ENCODE measurements around the gene TMED4. TPM values are rescaled to one million over a fixed set of nuclear protein-coding genes. Genes with fewer than 3 reads are reported as not detected.
"Not testable (repeated sequence)": the region's sequence is repeated elsewhere in the genome, so short reads cannot be mapped to it uniquely, and the experiment has no call there.

Gene TMED4
- total RNA-seq, 1 experiment from 2014 or later, result 79.5 TPM

- BruUV-seq (replicated peaks), result no TSS peak
- no peak for DNase-seq (ENCODE audit: low spot score)
- intact Hi-C loops (cut with micrococcal nuclease; ENCODE audit: unreplicated experiment), result no loop called here
- no peaks in the 10 kb centered on the region for H3K9me3 ChIP-seq (ENCODE audit: low read depth, low read length, poor library complexity, severe bottlenecking)
- peaks cover 5% of the 10 kb centered on the region for H3K27me3 ChIP-seq (replicated peaks; ENCODE audit: insufficient read depth, low read depth, low read length, poor library complexity)
- TF ChIP-seq CTCF (conservative IDR thresholded peaks at IDR 0.05; ENCODE audit: low read depth, low read length) (no peak), EZH2 (IDR thresholded peaks at IDR 0.05; ENCODE audit: borderline replicate concordance, low read depth, low read length, poor library complexity, severe bottlenecking) (no peak)
- ChIA-PET POLR2A (ENCODE audit: low non-redundant PET) (no interaction called here), CTCF (no interaction called here)
- no peaks in the 10 kb centered on the region for H3K36me3 ChIP-seq (ENCODE audit: insufficient read depth, low read length, poor library complexity, severe bottlenecking)
- H3K4me1 ChIP-seq (ENCODE audit: insufficient read depth, low read length, poor library complexity, severe bottlenecking), result peaks cover 6% of the 10 kb centered on the region
- no peak overlapping the region for H3K4me3 ChIP-seq (ENCODE audit: low read depth, low read length, poor library complexity, severe bottlenecking)
- no peak overlapping the region for H3K27ac ChIP-seq (ENCODE audit: low read depth, low read length, poor library complexity, severe bottlenecking)
Measured at GRCh38 chr7:44602576-44602910, 20.5 kb upstream of the TMED4 start.

DNA sequence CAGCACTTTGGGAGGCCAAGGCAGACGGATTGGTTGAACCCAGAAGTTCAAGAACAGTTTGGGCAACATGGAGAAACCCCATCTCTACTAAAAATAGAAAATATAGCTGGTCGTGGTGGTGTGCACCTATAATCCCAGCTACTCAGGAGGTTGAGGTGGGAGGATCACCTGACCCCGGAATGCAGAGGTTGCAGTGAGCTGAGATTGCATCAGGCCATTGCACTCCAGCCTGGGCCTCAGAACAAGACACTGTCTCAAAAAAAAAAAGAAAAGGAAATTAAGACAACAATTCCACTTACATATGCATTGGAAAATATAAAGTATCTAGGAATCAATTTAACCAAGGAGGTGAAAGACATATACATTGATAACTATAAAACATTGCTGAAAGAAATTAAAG lies 17.2 kb upstream of the TMED4 start:
- CTCF ChIA-PET, result no interaction called here
- Histone ChIP-seq H3K4me3 (ENCODE audit: low read depth, low read length, poor library complexity, severe bottlenecking) (no peak overlapping the region), H3K36me3 (ENCODE audit: insufficient read depth, low read length, poor library complexity, severe bottlenecking) (no peaks in the 10 kb centered on the region), H3K27ac (ENCODE audit: low read depth, low read length, poor library complexity, severe bottlenecking) (no peak overlapping the region), H3K27me3 (replicated peaks; ENCODE audit: insufficient read depth, low read depth, low read length, poor library complexity) (peaks cover 5% of the 10 kb centered on the region), H3K9me3 (ENCODE audit: low read depth, low read length, poor library complexity, severe bottlenecking) (no peaks in the 10 kb centered on the region), H3K4me1 (ENCODE audit: insufficient read depth, low read length, poor library complexity, severe bottlenecking) (no peaks in the 10 kb centered on the region)
- intact Hi-C loops (cut with micrococcal nuclease; ENCODE audit: unreplicated experiment), result no loop called here
- DNase-seq (ENCODE audit: low spot score), result no peak
- TF ChIP-seq EZH2 (IDR thresholded peaks at IDR 0.05; ENCODE audit: borderline replicate concordance, low read depth, low read length, poor library complexity, severe bottlenecking), result no peak
- TF ChIP-seq CTCF (conservative IDR thresholded peaks at IDR 0.05; ENCODE audit: low read depth, low read length), result no peak
- no TSS peak for BruUV-seq (replicated peaks)
- POLR2A ChIA-PET (ENCODE audit: low non-redundant PET), result no interaction called here

DNA sequence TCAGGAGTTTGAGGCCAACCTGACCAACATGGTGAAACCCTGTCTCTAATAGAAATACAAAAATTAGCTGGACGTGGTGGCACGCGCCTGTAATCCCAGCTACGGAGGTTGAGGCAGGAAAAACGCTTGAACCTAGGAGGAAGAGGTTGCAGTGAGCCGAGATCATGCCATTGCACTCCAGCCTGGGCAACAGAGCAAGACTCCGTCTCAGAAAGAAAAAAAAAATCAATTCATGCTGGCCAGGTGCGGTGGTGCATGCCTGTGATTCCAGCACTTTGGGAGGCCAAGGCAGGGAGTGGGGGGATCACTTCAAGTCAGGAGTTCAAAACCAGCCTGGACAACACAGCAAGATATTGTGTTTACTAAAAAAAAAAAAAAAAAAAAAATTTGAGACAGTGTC lies 15.2 kb upstream of the TMED4 start:
- intact Hi-C loops (cut with micrococcal nuclease; ENCODE audit: unreplicated experiment), result not testable (repeated sequence)

DNA sequence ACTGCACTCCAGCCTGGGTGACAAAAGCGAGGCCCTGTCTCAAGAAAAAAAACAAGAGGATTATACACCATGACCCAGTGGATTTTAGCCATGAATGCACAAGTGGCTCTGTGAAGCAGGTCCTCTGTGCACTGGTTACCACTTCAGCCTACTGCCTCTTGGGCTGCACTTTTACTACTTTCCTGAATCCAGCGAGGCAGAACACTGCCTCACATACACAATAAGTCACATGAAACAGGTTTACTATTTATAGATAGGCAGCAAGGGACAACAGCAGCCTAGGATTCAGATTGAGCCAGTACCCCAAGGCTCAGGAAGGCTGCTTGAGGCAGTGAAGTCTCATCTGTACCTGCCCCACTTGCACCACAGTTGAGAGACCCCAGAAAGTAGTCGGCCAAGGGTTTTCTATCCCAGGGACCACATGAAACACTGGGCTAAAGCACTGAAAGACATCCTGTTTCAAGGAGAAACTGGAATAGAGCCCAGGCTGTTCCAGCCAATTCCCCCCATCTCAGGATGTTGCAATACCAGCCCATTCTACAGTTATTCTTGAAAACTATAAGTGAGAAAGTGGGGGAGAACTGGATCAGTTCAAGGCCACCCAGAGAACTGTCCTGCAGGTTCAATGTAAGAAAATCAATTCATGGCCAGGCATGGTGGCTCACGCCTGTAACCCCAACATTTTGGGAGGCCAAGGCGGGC lies 14.1 kb upstream of the TMED4 start:
- Histone ChIP-seq H3K27ac (ENCODE audit: low read depth, low read length, poor library complexity, severe bottlenecking) (no peak overlapping the region), H3K27me3 (replicated peaks; ENCODE audit: insufficient read depth, low read depth, low read length, poor library complexity) (peaks cover 5% of the 10 kb centered on the region), H3K4me1 (ENCODE audit: insufficient read depth, low read length, poor library complexity, severe bottlenecking) (no peaks in the 10 kb centered on the region), H3K4me3 (ENCODE audit: low read depth, low read length, poor library complexity, severe bottlenecking) (no peak overlapping the region), H3K36me3 (ENCODE audit: insufficient read depth, low read length, poor library complexity, severe bottlenecking) (no peaks in the 10 kb centered on the region), H3K9me3 (ENCODE audit: low read depth, low read length, poor library complexity, severe bottlenecking) (no peaks in the 10 kb centered on the region)
- ChIA-PET POLR2A (ENCODE audit: low non-redundant PET) (no interaction called here), CTCF (no interaction called here)
- no peak for DNase-seq (ENCODE audit: low spot score)
- intact Hi-C loops (cut with micrococcal nuclease; ENCODE audit: unreplicated experiment), result no loop called here
- no TSS peak for BruUV-seq (replicated peaks)
- TF ChIP-seq EZH2 (IDR thresholded peaks at IDR 0.05; ENCODE audit: borderline replicate concordance, low read depth, low read length, poor library complexity, severe bottlenecking) (no peak), CTCF (conservative IDR thresholded peaks at IDR 0.05; ENCODE audit: low read depth, low read length) (no peak)

More for the DNA sequence above, 15.2 kb upstream of the TMED4 start:
- H3K9me3 ChIP-seq (ENCODE audit: low read depth, low read length, poor library complexity, severe bottlenecking); H3K36me3 ChIP-seq (ENCODE audit: insufficient read depth, low read length, poor library complexity, severe bottlenecking); DNase-seq (ENCODE audit: low spot score); H3K27me3 ChIP-seq (replicated peaks; ENCODE audit: insufficient read depth, low read depth, low read length, poor library complexity); CTCF ChIA-PET; H3K27ac ChIP-seq (ENCODE audit: low read depth, low read length, poor library complexity, severe bottlenecking); H3K4me1 ChIP-seq (ENCODE audit: insufficient read depth, low read length, poor library complexity, severe bottlenecking); H3K4me3 ChIP-seq (ENCODE audit: low read depth, low read length, poor library complexity, severe bottlenecking); BruUV-seq (replicated peaks): not testable (repeated sequence)
- POLR2A ChIA-PET (ENCODE audit: low non-redundant PET), result interaction anchor here (0.6 kb wide), 1 partner anchor 10 kb away, joined by 3 read pairs; no protein-coding TSS in a partner anchor
